IMR-90 (cell line): ENCODE data around the gene DHRS7B. TPM values are rescaled to one million over a fixed set of nuclear protein-coding genes. Genes with fewer than 3 reads are reported as not detected.

Source experiments
- ATAC-seq: fragments of 200-7000 bp; cut with Tn5 transposase; 2 replicates; pipeline ENCODE4 v1.9.1; 2020; ENCODE audit warnings: low read depth, mild to moderate bottlenecking, moderate library complexity
- BruUV-seq: library from RNA; stranded (reverse); fragments of 400-500 nt; replicated peaks from 2 replicates; lab custom pipeline; 2021; lab: Mats Ljungman, UMichigan
- CTCF ChIA-PET: fragments of 300-600 bp; formaldehyde crosslinking; extraction: SDS; loops from one replicate; lab custom pipeline; 2021; ENCODE audit warnings: antibody characterized with exemption; lab: Yijun Ruan, JAX
- POLR2A ChIA-PET: fragments of 300-600 bp; sonication (Branson Sonifier 250); formaldehyde crosslinking; loops from one replicate; lab custom pipeline; 2022; ENCODE audit warnings: antibody characterized with exemption; ENCODE audit not compliant: unreplicated experiment; lab: Charles Lee
- DNase-seq: peaks from one replicate; pipeline ENCODE4 v3.0.0; 2013
- H2AFZ ChIP-seq: replicated peaks from 2 replicates; pipeline ENCODE3; 2013; ENCODE audit warnings: low read length, mild to moderate bottlenecking; ENCODE audit not compliant: poor library complexity
- H2AK5ac ChIP-seq: 2 replicates; pipeline ENCODE4 v1.6.1; 2013; ENCODE audit warnings: low read depth, low read length, inconsistent platforms
- H2AK9ac ChIP-seq: replicated peaks from 2 replicates; pipeline ENCODE3; 2013; ENCODE audit warnings: mild to moderate bottlenecking, low read depth, low read length, moderate library complexity; ENCODE audit not compliant: poor library complexity
- H2BK120ac ChIP-seq: 2 replicates; pipeline ENCODE4 v1.6.1; 2013; ENCODE audit warnings: low read depth, low read length, inconsistent platforms
- H2BK15ac ChIP-seq: 3 replicates; pipeline ENCODE4 v1.6.1; 2013; ENCODE audit warnings: low read depth, low read length, inconsistent platforms
- H2BK20ac ChIP-seq: 2 replicates; pipeline ENCODE4 v1.6.1; 2013; ENCODE audit warnings: low read depth, mild to moderate bottlenecking, inconsistent platforms, low read length, moderate library complexity
- H2BK5ac ChIP-seq: 2 replicates; pipeline ENCODE4 v1.6.1; 2013; ENCODE audit warnings: mild to moderate bottlenecking, low read depth, low read length, inconsistent platforms; ENCODE audit not compliant: poor library complexity, severe bottlenecking
- H3K14ac ChIP-seq: replicated peaks from 2 replicates; pipeline ENCODE4 v1.6.1; 2013; ENCODE audit warnings: low read depth, low read length, inconsistent platforms
- H3K18ac ChIP-seq: 2 replicates; pipeline ENCODE4 v1.6.1; 2013; ENCODE audit warnings: low read depth, low read length, control low read depth
- H3K23ac ChIP-seq: 2 replicates; pipeline ENCODE4 v1.6.1; 2013; ENCODE audit warnings: low read depth, low read length, inconsistent platforms
- H3K27ac ChIP-seq: 2 replicates; pipeline ENCODE4 v1.5.1; 2013; ENCODE audit warnings: mild to moderate bottlenecking, control low read depth, low read length; ENCODE audit not compliant: insufficient read depth
- H3K27me3 ChIP-seq: 2 replicates; pipeline ENCODE4 v1.6.1; 2013; ENCODE audit warnings: low read length; ENCODE audit not compliant: control insufficient read depth, insufficient read depth
- H3K36me3 ChIP-seq: 2 replicates; pipeline ENCODE4 v1.6.1; 2013; ENCODE audit warnings: low read length, mixed read lengths; ENCODE audit not compliant: control insufficient read depth, insufficient read depth
- H3K4ac ChIP-seq: 2 replicates; pipeline ENCODE4 v1.6.1; 2013; ENCODE audit warnings: low read depth, low read length, inconsistent platforms
- H3K4me1 ChIP-seq: 2 replicates; pipeline ENCODE4 v1.6.1; 2013; ENCODE audit warnings: low read length, mixed read lengths; ENCODE audit not compliant: control insufficient read depth, insufficient read depth
- H3K4me2 ChIP-seq: 2 replicates; pipeline ENCODE4 v1.6.1; 2013; ENCODE audit warnings: low read depth, mild to moderate bottlenecking, control low read depth, low read length, moderate library complexity
- H3K4me3 ChIP-seq: 2 replicates; pipeline ENCODE4 v1.5.1; 2013; ENCODE audit warnings: low read depth, mild to moderate bottlenecking, control low read depth, low read length, moderate library complexity; ENCODE audit not compliant: insufficient read depth
- H3K56ac ChIP-seq: 2 replicates; pipeline ENCODE4 v1.6.1; 2013; ENCODE audit warnings: low read length, inconsistent platforms; ENCODE audit not compliant: insufficient read depth; ENCODE audit errors: extremely low read depth
- H3K79me1 ChIP-seq, 2 experiments: 2 replicates each; pipeline ENCODE4 v1.6.1; 2013; ENCODE audit warnings: low read length in 2 of 2, inconsistent platforms in 1 of 2, low read depth in 1 of 2
- H3K9ac ChIP-seq: 2 replicates; pipeline ENCODE4 v1.6.1; 2013; ENCODE audit warnings: low read depth, low read length, control low read depth
- H3K9me1 ChIP-seq: 2 replicates; pipeline ENCODE4 v1.6.1; 2013; ENCODE audit warnings: low read length, inconsistent platforms; ENCODE audit not compliant: insufficient read depth
- H3K9me3 ChIP-seq: 2 replicates; pipeline ENCODE4 v1.6.1; 2013; ENCODE audit warnings: low read length; ENCODE audit not compliant: control insufficient read depth, insufficient read depth
- H4K20me1 ChIP-seq: 2 replicates; pipeline ENCODE4 v1.6.1; 2013; ENCODE audit warnings: low read length, inconsistent platforms; ENCODE audit not compliant: insufficient read depth
- H4K5ac ChIP-seq: 2 replicates; pipeline ENCODE4 v1.6.1; 2013; ENCODE audit warnings: mild to moderate bottlenecking, low read depth, low read length, control low read depth
- H4K8ac ChIP-seq, 2 experiments: 2 replicates each; pipeline ENCODE4 v1.6.1; 2013; ENCODE audit warnings: low read depth in 2 of 2, low read length in 2 of 2, control low read depth in 1 of 2, inconsistent platforms in 1 of 2
- H4K91ac ChIP-seq: 2 replicates; pipeline ENCODE4 v1.6.1; 2013; ENCODE audit warnings: low read depth, low read length, inconsistent platforms; ENCODE audit not compliant: insufficient read depth
- CEBPB ChIP-seq: IDR thresholded peaks from 2 replicates; pipeline ENCODE4 v1.6.1; 2012; ENCODE audit warnings: low read depth, low read length, improper control_type of control experiment
- FOS ChIP-seq: fragments of 150-350 bp; IDR thresholded peaks from 2 replicates; pipeline ENCODE4 v1.6.1; 2016; ENCODE audit warnings: low read depth, low read length
- MAZ ChIP-seq: IDR thresholded peaks from 2 replicates; pipeline ENCODE4 v1.6.1; 2012; ENCODE audit warnings: low read depth, mild to moderate bottlenecking, low read length, improper control_type of control experiment, moderate library complexity, borderline replicate concordance
- RCOR1 ChIP-seq: IDR thresholded peaks from 2 replicates; pipeline ENCODE4 v1.6.1; 2012; ENCODE audit warnings: mild to moderate bottlenecking, low read length, improper control_type of control experiment; ENCODE audit not compliant: insufficient replicate concordance
- WGBS, 2 experiments: methylation state at CpG; one replicate each; pipeline versions ENCODE4 v1.1.5 to v1.1.7; 2013; ENCODE audit warnings: missing lambda C conversion rate in 2 of 2; ENCODE audit not compliant: insufficient read length in 1 of 2; ENCODE audit errors: extremely low coverage in 2 of 2; 5-methylcytosine and 5-hydroxymethylcytosine counted together
- dilution Hi-C: fragments of 300-500 bp; cut with HindIII; formaldehyde crosslinking; loops from one replicate; pipeline ENCODE4 v1.14.3; 2018; ENCODE audit warnings: low sequenced_read_pairs; ENCODE audit not compliant: unreplicated experiment
- in situ Hi-C: fragments of 300-500 bp; cut with MboI; formaldehyde crosslinking; loops from 3 replicates; pipeline ENCODE4 v1.14.3; 2019; ENCODE audit warnings: low sequenced_read_pairs, inconsistent platforms, mixed read lengths
- intact Hi-C: fragments of 100-400 bp; cut with micrococcal nuclease; formaldehyde crosslinking; loops from 2 replicates; pipeline ENCODE4 v1.10.0; 2022
- polyA plus RNA-seq, 3 experiments: library from polyadenylated mRNA; depleted of rRNA; stranded (reverse); fragments of >200 nt; gene quantifications; 2 replicates each; pipeline ENCODE4 v1.2.3, GENCODE V29; 2012; ENCODE audit warnings: low replicate concordance in 1 of 3
- total RNA-seq: library from RNA; depleted of rRNA; stranded (reverse); fragments of >200 nt; gene quantifications from 2 replicates; pipeline ENCODE4 v1.2.3, GENCODE V29; 2012

The DHRS7B gene
- total and polyA plus RNA-seq, 2 of the 4 experiments (the other 2 are of a cell fraction) = 24.4 to 34.4 TPM

DNA sequence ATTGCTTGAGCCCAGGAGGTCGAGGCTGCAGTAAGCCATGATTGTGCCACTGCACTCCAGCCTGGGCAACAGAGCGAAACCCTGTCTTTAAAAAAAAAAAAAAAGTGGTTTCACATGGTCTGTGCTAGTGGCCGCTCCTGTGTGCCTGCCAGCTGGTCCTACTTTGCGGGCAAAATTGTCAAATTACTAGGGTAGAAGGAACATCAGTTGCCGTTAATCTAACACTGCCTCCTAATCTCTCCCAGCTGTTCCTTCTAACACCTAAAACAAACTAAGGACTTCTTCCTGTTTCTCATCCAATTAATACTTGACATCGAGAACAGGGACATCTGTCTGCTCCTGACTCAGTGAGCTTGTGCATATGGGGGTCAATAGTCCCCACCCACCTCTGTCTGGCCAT lies 63.3 kb downstream of the DHRS7B start:
- Histone ChIP-seq H3K4me1 (peaks cover 9% of the 10 kb centered on the region; the same call in 1 of the 2 replicates), H4K5ac (no peak overlapping the region), H3K27me3 (no peaks in the 10 kb centered on the region), H4K20me1 (peaks cover 2% of the 10 kb centered on the region; the same call in 1 of the 2 replicates), H3K9me1 (peaks cover 19% of the 10 kb centered on the region), H3K23ac (no peak overlapping the region), H4K91ac (no peak overlapping the region), H2AFZ (no peak overlapping the region), H3K4me2 (no peak overlapping the region), H3K14ac (no peak overlapping the region), H3K9me3 (no peaks in the 10 kb centered on the region), H3K18ac (no peak overlapping the region), H2BK5ac (no peak overlapping the region), H3K56ac (no peak overlapping the region), H2BK15ac (no peak overlapping the region), H2AK9ac (no peak overlapping the region), H3K4ac (no peak overlapping the region), H3K4me3 (no peak overlapping the region), H2BK120ac (no peak overlapping the region), H3K9ac (no peak overlapping the region), H2BK20ac (no peak overlapping the region), H2AK5ac (no peak overlapping the region), H3K79me1 (peaks cover 0 to 23% of the 10 kb centered on the region in 2 experiments; a peak in 2 of 4 replicates), H3K36me3 (peaks cover 13% of the 10 kb centered on the region), H4K8ac (no peak overlapping the region), H3K27ac (no peak overlapping the region)
- no TSS peak for BruUV-seq
- WGBS, 2 experiments = 89% methylated on average over 5 of the region's 6 CpGs; no CpG with 5 or more reads in 1 of the 2 experiments
- CTCF ChIA-PET = interaction anchor here (0.5 to 1.1 kb wide), 2 partner anchors 13 to 14 kb away, joined by 3 to 4 read pairs; no protein-coding TSS in a partner anchor
- ATAC-seq = no peak
- DNase-seq = no peak
- in situ Hi-C loops = no loop called here
- POLR2A ChIA-PET = no interaction called here
- intact Hi-C loops = no loop called here
- TF ChIP-seq RCOR1 = no peak
- TF ChIP-seq CEBPB = no peak
- no peak for TF ChIP-seq MAZ
- TF ChIP-seq FOS = no peak
- dilution Hi-C loops = no loop called here
